DND-41 (cell line): ENCODE measurements around the gene SOX12.

Source experiments
- ATAC-seq: fragments of 200-7000 bp; cut with Tn5 transposase; 3 replicates; pipeline ENCODE4 v1.9.1; 2021; ENCODE audit warnings: low read depth; ENCODE audit not compliant: insufficient read depth
- DNase-seq: peaks from one replicate; pipeline ENCODE4 v3.0.0-alpha.2; 2020
- H2AFZ ChIP-seq: 2 replicates; pipeline ENCODE4 v1.6.0; 2012; ENCODE audit warnings: low read depth, low read length
- H3K27ac ChIP-seq: 2 replicates; pipeline ENCODE4 v1.5.1; 2012; ENCODE audit warnings: low read length, inconsistent platforms
- H3K27me3 ChIP-seq: fragments of 200-600 bp; sonication (generic); 2 replicates; pipeline ENCODE4 v1.6.0; 2012; ENCODE audit warnings: low read length, mild to moderate bottlenecking, inconsistent platforms; ENCODE audit not compliant: insufficient read depth, poor library complexity
- H3K36me3 ChIP-seq: 2 replicates; pipeline ENCODE4 v1.5.1; 2012; ENCODE audit warnings: low read length, inconsistent platforms; ENCODE audit not compliant: insufficient read depth
- H3K4me1 ChIP-seq: 2 replicates; pipeline ENCODE4 v1.5.1; 2012; ENCODE audit warnings: mild to moderate bottlenecking, low read length; ENCODE audit not compliant: insufficient read depth
- H3K4me2 ChIP-seq: 2 replicates; pipeline ENCODE4 v1.6.0; 2012; ENCODE audit warnings: mild to moderate bottlenecking, moderate library complexity, low read length, inconsistent platforms; ENCODE audit not compliant: insufficient read depth
- H3K4me3 ChIP-seq, 2 experiments: fragments of 200-600 bp in 1 of 2; shearing (Covaris generic) in 1 of 2; 2 replicates each; pipeline ENCODE4 v1.5.1; 2012 to 2016; ENCODE audit warnings: inconsistent platforms in 2 of 2, low read length in 2 of 2, mild to moderate bottlenecking in 2 of 2, low read depth in 1 of 2, moderate library complexity in 1 of 2
- H3K79me2 ChIP-seq: 2 replicates; pipeline ENCODE4 v1.6.0; 2012; ENCODE audit warnings: low read length, inconsistent platforms; ENCODE audit not compliant: insufficient read depth
- H3K9ac ChIP-seq: 2 replicates; pipeline ENCODE4 v1.6.0; 2012; ENCODE audit warnings: low read depth, mild to moderate bottlenecking, inconsistent platforms, low read length, moderate library complexity
- H3K9me3 ChIP-seq: 2 replicates; pipeline ENCODE4 v1.5.1; 2012; ENCODE audit warnings: low read length, moderate library complexity, mild to moderate bottlenecking, inconsistent platforms; ENCODE audit not compliant: insufficient read depth, severe bottlenecking
- H4K20me1 ChIP-seq: 2 replicates; pipeline ENCODE4 v1.6.0; 2012; ENCODE audit warnings: low read length; ENCODE audit not compliant: insufficient read depth
- CTCF ChIP-seq: IDR thresholded peaks from 2 replicates; pipeline ENCODE4 v1.5.1; 2012; ENCODE audit warnings: borderline replicate concordance, low read length, moderate library complexity, mild to moderate bottlenecking; ENCODE audit not compliant: poor library complexity, severe bottlenecking; ENCODE audit errors: extremely low read depth
- EZH2 ChIP-seq: IDR thresholded peaks from 3 replicates; pipeline ENCODE4 v1.6.1; 2012; ENCODE audit warnings: borderline replicate concordance, low read depth, mild to moderate bottlenecking, moderate library complexity, low read length, inconsistent platforms; ENCODE audit not compliant: severe bottlenecking

Gene SOX12

GRCh38 chr20:347640-348484, 22.5 kb downstream of the SOX12 start:
- Histone ChIP-seq H3K27ac (no peak overlapping the region), H2AFZ (peak overlapping the region; percentile 69)
- ATAC-seq: peak; percentile 86

DNA sequence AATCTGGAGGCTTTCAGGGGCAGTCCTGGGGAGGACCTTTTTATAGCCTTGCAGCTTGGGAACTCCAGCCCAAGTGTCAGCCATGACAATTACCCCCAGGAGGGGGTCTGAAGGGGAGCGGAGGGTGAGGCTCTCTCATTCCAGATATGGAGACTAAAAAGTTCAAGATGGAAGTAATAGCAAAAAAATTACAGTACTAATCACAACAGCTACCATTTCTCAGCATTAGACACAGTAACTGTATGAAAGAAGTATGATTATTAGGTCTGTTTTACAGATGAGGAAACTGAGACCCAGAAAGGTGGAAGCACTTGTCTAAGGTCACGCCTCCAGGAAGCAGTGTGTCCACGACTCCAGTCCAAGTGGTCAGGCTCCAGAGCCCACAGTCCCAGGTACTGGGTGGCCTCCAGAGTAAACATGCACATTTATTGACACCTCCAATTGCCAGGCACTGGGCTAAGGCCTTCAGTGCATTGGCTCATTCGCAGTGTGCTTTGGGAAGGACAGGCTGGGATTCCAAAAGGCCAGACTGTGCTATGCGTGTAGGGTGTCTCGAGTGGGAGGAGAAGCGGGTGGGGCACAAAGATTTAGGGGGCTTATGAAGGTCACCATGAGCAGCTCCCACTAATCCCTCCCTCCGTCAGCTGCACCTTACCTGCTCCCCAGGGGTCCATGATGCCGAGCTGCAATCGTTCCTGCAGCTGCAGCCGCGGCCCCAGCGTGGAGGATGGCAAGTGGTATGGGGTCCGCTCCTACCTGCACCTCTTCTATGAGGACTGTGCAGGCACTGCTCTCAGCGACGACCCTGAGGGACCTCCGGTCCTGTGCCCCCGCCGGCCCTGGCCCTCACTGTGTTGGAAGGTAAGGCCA, 23.9 kb downstream of the SOX12 start:
- no peaks in the 10 kb centered on the region for H3K79me2 ChIP-seq
- ATAC-seq: no peak
- TF ChIP-seq EZH2 (no peak), CTCF (no peak)
- H4K20me1 ChIP-seq: peaks cover 4% of the 10 kb centered on the region; the same call in 1 of the 2 replicates
- no peak overlapping the region for H2AFZ ChIP-seq
- no peak overlapping the region for H3K27ac ChIP-seq
- H3K4me3 ChIP-seq: no peak overlapping the region
- peaks cover 6% of the 10 kb centered on the region for H3K27me3 ChIP-seq
- H3K4me1 ChIP-seq: peaks cover 20% of the 10 kb centered on the region
- no peak for DNase-seq
- no peaks in the 10 kb centered on the region for H3K36me3 ChIP-seq
- H3K9me3 ChIP-seq: no peaks in the 10 kb centered on the region
- no peak overlapping the region for H3K9ac ChIP-seq
- H3K4me2 ChIP-seq: no peak overlapping the region

More at GRCh38 chr20:347640-348484, 22.5 kb downstream of the SOX12 start:
- Histone ChIP-seq H3K9me3 (no peaks in the 10 kb centered on the region), H3K4me2 (peak overlapping the region; percentile 87), H3K4me1 (peaks cover 18% of the 10 kb centered on the region), H3K79me2 (no peaks in the 10 kb centered on the region), H3K9ac (peak overlapping the region; percentile 42), H3K27me3 (peaks cover 6% of the 10 kb centered on the region), H3K36me3 (no peaks in the 10 kb centered on the region), H3K4me3 (peak overlapping the region; percentile 24 to 61; a peak in 3 of 4 replicates), H4K20me1 (no peaks in the 10 kb centered on the region)
- TF ChIP-seq EZH2: peak; percentile 53
- no peak for TF ChIP-seq CTCF
- DNase-seq: peak; percentile 86

DNA sequence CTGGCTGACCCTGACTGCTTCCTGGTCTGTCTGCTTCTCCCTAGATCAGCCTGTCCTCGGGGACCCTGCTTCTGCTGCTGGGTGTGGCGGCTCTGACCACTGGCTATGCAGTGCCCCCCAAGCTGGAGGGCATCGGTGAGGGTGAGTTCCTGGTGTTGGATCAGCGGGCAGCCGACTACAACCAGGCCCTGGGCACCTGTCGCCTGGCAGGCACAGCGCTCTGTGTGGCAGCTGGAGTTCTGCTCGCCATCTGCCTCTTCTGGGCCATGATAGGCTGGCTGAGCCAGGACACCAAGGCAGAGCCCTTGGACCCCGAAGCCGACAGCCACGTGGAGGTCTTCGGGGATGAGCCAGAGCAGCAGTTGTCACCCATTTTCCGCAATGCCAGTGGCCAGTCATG, 27.8 kb downstream of the SOX12 start:
- Histone ChIP-seq H3K4me2 (no peak overlapping the region), H4K20me1 (peaks cover 4% of the 10 kb centered on the region; the same call in 1 of the 2 replicates), H3K27ac (no peak overlapping the region), H3K36me3 (no peaks in the 10 kb centered on the region), H3K4me3 (no peak overlapping the region), H3K9ac (no peak overlapping the region), H3K9me3 (no peaks in the 10 kb centered on the region), H3K27me3 (peaks cover 2% of the 10 kb centered on the region), H3K79me2 (no peaks in the 10 kb centered on the region), H2AFZ (no peak overlapping the region), H3K4me1 (peaks cover 9% of the 10 kb centered on the region)
- DNase-seq: no peak
- TF ChIP-seq EZH2 (no peak), CTCF (no peak)
- no peak for ATAC-seq
